Kidney (tissue), 14 donors: ENCODE data around the gene WRAP73. TPM values are rescaled to one million over a fixed set of nuclear protein-coding genes. Genes with fewer than 3 reads are reported as not detected.
A peak's percentile ranks its signal among the peaks of the same experiment; 100 is the strongest.

Experiments used
- DNase-seq, 5 donors: peaks; one replicate each; pipeline ENCODE4 v3.0.0-alpha.2; 2013 to 2020
- FAIRE-seq: peaks from 2 replicates; lab custom pipeline; 2012; peaks lifted over from hg19 to GRCh38; lab: Jason Lieb, UNC
- H3K27ac ChIP-seq, 2 donors: one replicate each; pipeline ENCODE4 v1.7.0; 2013; ENCODE audit warnings: low read depth in 2 of 2, low read length in 2 of 2, inconsistent platforms in 1 of 2
- H3K27me3 ChIP-seq: one replicate; pipeline ENCODE4 v1.7.1; 2013; ENCODE audit warnings: low read length, inconsistent platforms; ENCODE audit not compliant: control insufficient read depth, insufficient read depth
- H3K36me3 ChIP-seq, 3 donors: one replicate each; pipeline versions ENCODE4 v1.7.0 to v1.7.1; 2013; ENCODE audit warnings: low read length in 3 of 3, control low read depth in 1 of 3, inconsistent platforms in 1 of 3; ENCODE audit not compliant: insufficient read depth in 3 of 3, control insufficient read depth in 2 of 3
- H3K4me1 ChIP-seq, 3 donors: one replicate each; pipeline versions ENCODE4 v1.7.0 to v1.7.1; 2013; ENCODE audit warnings: low read length in 3 of 3, inconsistent platforms in 1 of 3, low read depth in 1 of 3; ENCODE audit not compliant: control insufficient read depth in 2 of 3, insufficient read depth in 2 of 3
- H3K4me3 ChIP-seq, 3 donors: one replicate each; pipeline versions ENCODE4 v1.7.0 to v1.8.1; 2013; ENCODE audit warnings: low read length in 3 of 3, control low read depth in 1 of 3, inconsistent platforms in 1 of 3
- H3K9ac ChIP-seq, 3 donors: one replicate each; pipeline versions ENCODE4 v1.7.0 to v1.7.1; 2013; ENCODE audit warnings: low read length in 3 of 3, control low read depth in 1 of 3, inconsistent platforms in 1 of 3
- H3K9me3 ChIP-seq, 3 donors: one replicate each; pipeline versions ENCODE4 v1.7.0 to v1.7.1; 2013; ENCODE audit warnings: low read length in 3 of 3, control low read depth in 1 of 3, inconsistent platforms in 1 of 3; ENCODE audit not compliant: control insufficient read depth in 2 of 3, insufficient read depth in 1 of 3
- intact Hi-C: fragments of 100-400 bp; cut with DNase I; formaldehyde crosslinking; loops from one replicate; pipeline ENCODE4 v1.11.1; 2022
- polyA plus RNA-seq: library from polyadenylated mRNA; stranded (reverse); fragments of 350-450 nt; fragmentation: Illumina TruSeq; extraction: RNeasy Lipid Tissue Mini Kit (QIAGEN cat#74804); gene quantifications from one replicate; pipeline ENCODE4 v1.2.3, GENCODE V29; 2014; ENCODE audit warnings: low read depth, low replicate concordance; ENCODE audit not compliant: insufficient read depth
- total RNA-seq: library from RNA; stranded (reverse); fragmentation: NEBNext Ultra II Directional; extraction: Animal tissue kit (Norgen Biotek cat#: 25700); gene quantifications from one replicate; pipeline ENCODE4 v1.2.1, GENCODE V29; 2021
- TF ChIP-seq, protein P1 (sequence below): IDR thresholded peaks from 3 replicates; pipeline ENCODE4 v1.5.1; 2012; ENCODE audit warnings: mild to moderate bottlenecking, moderate library complexity, borderline replicate concordance; ENCODE audit not compliant: insufficient read depth; ENCODE audit errors: extremely low read depth
- donor health status: control.
- donor health status: control.
- donor health status: control.
- donor health status: control.
- donor health status: control.
- donor health status: DM: yes; HTN: yes; CAD: no.
- donor health status: Normal renal cell carcinoma (clear cell type).

The WRAP73 gene
- total and polyA plus RNA-seq, 2 donors from 2014 or later, result 18.4 to 19.6 TPM

DNA sequence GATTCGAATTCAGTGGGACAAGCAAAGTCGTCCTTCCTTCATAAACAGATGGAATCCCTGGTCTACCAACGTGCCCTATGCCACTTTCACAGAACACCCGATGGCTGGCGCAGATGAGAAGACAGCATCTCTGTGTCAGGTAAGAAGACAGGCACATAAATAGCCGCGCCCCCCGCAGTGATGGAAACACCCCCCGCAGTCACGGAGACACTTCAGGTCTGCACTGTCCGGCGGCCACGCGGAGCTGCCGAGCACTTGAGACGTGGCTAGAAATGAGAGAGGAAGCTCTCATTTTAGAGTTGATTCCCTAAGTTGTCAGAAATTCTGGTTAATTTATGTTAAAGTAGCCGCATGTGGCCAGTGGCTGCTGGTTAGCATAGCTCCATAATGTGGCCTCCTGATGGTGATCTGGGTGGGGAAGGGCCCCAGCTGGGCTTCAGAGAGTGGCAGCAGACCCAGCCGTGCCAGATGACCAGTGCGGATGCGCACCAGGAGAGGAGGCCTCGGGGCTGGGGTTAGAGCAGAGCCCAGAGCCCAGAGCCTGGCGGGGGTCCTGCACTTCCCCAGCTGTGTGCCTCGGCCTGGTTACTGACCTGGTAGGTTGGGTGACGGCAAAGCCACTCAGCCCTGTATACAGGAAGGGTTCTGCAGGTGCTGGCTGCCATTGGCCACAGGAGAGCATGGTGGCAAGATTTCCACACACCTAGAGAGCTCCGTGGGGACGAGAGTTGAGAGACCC lies 22.2 kb downstream of the WRAP73 start:
- DNase-seq, result peak in 1 of 5 donors; percentile 66
- H3K9ac ChIP-seq, result no peak overlapping the region
- H3K27ac ChIP-seq, result no peak overlapping the region
- H3K9me3 ChIP-seq, result no peaks in the 10 kb centered on the region
- H3K4me3 ChIP-seq, result no peak overlapping the region
- H3K27me3 ChIP-seq, result no peaks in the 10 kb centered on the region
- intact Hi-C loops, result no loop called here
- peaks cover 0 to 17% (median 16%) of the 10 kb centered on the region in 3 donors for H3K4me1 ChIP-seq
- TF ChIP-seq, protein P1, sequence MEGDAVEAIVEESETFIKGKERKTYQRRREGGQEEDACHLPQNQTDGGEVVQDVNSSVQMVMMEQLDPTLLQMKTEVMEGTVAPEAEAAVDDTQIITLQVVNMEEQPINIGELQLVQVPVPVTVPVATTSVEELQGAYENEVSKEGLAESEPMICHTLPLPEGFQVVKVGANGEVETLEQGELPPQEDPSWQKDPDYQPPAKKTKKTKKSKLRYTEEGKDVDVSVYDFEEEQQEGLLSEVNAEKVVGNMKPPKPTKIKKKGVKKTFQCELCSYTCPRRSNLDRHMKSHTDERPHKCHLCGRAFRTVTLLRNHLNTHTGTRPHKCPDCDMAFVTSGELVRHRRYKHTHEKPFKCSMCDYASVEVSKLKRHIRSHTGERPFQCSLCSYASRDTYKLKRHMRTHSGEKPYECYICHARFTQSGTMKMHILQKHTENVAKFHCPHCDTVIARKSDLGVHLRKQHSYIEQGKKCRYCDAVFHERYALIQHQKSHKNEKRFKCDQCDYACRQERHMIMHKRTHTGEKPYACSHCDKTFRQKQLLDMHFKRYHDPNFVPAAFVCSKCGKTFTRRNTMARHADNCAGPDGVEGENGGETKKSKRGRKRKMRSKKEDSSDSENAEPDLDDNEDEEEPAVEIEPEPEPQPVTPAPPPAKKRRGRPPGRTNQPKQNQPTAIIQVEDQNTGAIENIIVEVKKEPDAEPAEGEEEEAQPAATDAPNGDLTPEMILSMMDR, result no peak
- no peak for FAIRE-seq
- peaks cover 4 to 29% (median 12%) of the 10 kb centered on the region in 3 donors for H3K36me3 ChIP-seq

DNA sequence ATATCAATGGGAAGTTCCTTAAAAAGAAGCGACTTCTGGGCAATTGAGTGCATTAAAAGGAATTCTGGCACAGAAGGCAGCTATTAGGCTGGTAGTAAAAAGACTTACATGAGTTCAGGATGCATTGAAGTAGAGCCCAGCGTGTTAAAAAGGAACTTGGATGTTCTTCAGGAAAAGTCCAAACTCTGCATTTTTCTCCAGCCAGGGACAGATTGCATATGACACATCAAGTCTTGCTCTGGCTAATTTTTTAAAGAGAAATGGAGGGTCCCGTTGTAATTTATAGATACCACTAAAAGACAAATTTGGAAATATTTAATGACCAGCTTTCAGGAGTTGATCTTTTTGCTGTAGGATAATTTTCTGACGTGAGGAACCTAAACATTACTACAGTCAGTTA lies 23.9 kb downstream of the WRAP73 start:
- TF ChIP-seq, protein P1, result no peak
- H3K4me3 ChIP-seq, result peak overlapping the region in 2 of 3 donors; percentile 47 to 72
- no peak for DNase-seq
- H3K27me3 ChIP-seq, result no peaks in the 10 kb centered on the region
- no peak for FAIRE-seq
- H3K27ac ChIP-seq, result no peak overlapping the region
- intact Hi-C loops, result no loop called here
- H3K9me3 ChIP-seq, result no peaks in the 10 kb centered on the region
- peaks cover 4 to 25% (median 9%) of the 10 kb centered on the region in 3 donors for H3K36me3 ChIP-seq
- H3K9ac ChIP-seq, result peak overlapping the region in 1 of 3 donors; percentile 55
- peaks cover 0 to 23% (median 16%) of the 10 kb centered on the region in 3 donors for H3K4me1 ChIP-seq

DNA sequence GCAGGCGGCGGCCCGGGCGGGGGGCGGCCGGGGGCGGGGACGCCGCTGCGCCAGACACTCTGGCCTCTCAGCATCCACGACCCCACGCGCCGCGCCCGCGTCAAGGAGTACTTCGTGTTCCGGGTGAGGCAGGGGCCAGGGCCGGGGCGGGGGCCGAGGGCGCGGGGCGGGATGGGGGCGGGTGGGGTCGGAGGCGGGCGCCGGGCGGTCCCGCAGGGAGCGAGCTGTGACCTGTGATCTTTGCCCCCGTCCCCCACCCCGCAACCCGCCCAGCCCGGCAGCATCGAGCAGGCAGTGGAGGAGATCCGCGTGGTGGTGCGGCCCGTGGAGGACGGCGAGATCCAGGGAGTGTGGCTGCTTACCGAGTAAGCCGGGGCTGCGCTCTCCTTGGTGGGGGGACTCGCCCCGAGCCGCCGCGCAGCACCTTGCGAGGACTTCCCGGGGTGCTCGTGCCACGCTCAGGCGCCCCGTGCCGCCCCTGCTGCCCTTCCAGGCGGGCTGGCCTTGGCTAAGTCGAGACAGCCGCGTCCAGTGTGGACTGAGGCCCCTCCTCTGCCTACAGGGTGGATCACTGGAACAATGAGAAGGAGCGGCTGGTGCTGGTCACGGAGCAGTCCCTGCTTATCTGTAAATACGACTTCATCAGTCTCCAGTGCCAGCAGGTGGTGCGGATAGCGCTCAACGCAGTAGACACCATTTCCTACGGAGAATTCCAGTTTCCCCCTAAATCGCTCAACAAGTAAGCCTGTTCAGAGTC lies 24.6 kb downstream of the WRAP73 start:
- Histone ChIP-seq H3K27ac (peak overlapping the region in 1 of 2 donors; percentile 11), H3K4me3 (peak overlapping the region; percentile 36 to 72 (median 47)), H3K9me3 (no peaks in the 10 kb centered on the region), H3K27me3 (no peaks in the 10 kb centered on the region), H3K36me3 (peaks cover 4 to 25% (median 7%) of the 10 kb centered on the region in 3 donors), H3K4me1 (peaks cover 0 to 26% (median 16%) of the 10 kb centered on the region in 3 donors), H3K9ac (peak overlapping the region in 2 of 3 donors; percentile 20 to 55)
- TF ChIP-seq, protein P1, result no peak
- intact Hi-C loops, result no loop called here
- DNase-seq, result peak; percentile 53 to 82 (median 67)
- no peak for FAIRE-seq
